ACC112 (cell line): ENCODE results near the gene GRHL3.

ENCODE experiments used
- H2AFZ ChIP-seq: fragments of 200-600 bp; sonication (generic); one replicate; pipeline ENCODE4 v1.6.0; 2017; ENCODE audit warnings: antibody characterized with exemption, low read length; ENCODE audit not compliant: unreplicated experiment
- H3K27ac ChIP-seq: fragments of 200-600 bp; sonication (generic); 2 replicates; pipeline ENCODE4 v1.5.1; 2014; ENCODE audit warnings: low read depth, mild to moderate bottlenecking, antibody characterized with exemption, low read length, moderate library complexity
- H3K27me3 ChIP-seq: fragments of 200-600 bp; sonication (generic); 2 replicates; pipeline ENCODE4 v1.6.1; 2014; ENCODE audit warnings: mild to moderate bottlenecking, antibody characterized with exemption, low read length, moderate library complexity, mixed read lengths; ENCODE audit not compliant: insufficient read depth
- H3K36me3 ChIP-seq: fragments of 200-600 bp; sonication (generic); 2 replicates; pipeline ENCODE4 v1.6.1; 2016; ENCODE audit warnings: mild to moderate bottlenecking, antibody characterized with exemption, low read length, moderate library complexity, mixed read lengths; ENCODE audit not compliant: insufficient read depth
- H3K4me1 ChIP-seq: fragments of 200-600 bp; sonication (generic); one replicate; pipeline ENCODE4 v1.6.1; 2016; ENCODE audit warnings: low read length, mixed read lengths; ENCODE audit not compliant: insufficient read depth, unreplicated experiment, control insufficient read depth
- H3K4me3 ChIP-seq: fragments of 200-600 bp; sonication (generic); 2 replicates; pipeline ENCODE4 v1.5.1; 2014; ENCODE audit warnings: mild to moderate bottlenecking, low read depth, low read length
- H3K79me2 ChIP-seq: fragments of 200-600 bp; sonication (generic); one replicate; pipeline ENCODE4 v1.6.0; 2016; ENCODE audit warnings: low read length; ENCODE audit not compliant: control insufficient read depth, unreplicated experiment, insufficient read depth

The GRHL3 gene

DNA sequence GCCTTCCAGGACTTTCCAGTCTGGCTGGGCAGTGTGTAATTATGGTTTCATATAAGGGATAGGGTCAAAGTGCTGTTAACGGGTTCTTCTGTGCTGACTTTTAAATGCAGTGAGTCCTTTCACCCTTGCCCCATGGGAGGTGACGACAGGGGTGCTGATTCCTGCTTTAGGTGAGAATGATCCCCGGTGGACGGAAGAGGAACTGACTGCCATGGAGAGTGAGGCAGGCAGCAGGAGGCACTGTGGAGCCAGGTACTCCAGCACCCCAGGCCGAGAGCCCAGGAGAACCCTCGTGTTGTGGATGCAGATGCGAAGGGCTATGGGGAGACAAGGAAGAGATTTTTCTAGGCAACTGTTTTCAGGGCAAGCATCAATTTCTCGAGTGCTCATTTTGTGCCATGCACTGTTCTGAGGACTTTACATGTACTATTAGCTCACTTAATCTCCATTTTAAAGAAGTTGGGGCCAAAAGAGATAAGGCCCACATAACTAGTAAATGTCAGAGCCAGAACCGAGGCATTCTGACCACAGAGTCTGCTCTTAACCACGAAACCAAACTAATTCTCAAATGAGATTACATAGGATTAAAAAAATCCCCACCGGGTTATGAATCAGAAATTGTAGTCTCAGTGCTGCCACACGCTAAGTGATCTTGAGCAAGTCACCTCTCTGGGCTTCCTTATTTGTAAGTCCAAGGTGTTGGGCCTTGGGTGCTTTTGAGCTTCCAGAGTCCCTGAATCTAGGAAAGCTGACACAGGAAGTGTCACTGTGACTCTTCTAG is 66.2 kb downstream of the GRHL3 start:
- Histone ChIP-seq H3K4me1 (peaks cover 23% of the 10 kb centered on the region), H3K79me2 (no peaks in the 10 kb centered on the region), H3K4me3 (no peak overlapping the region), H3K27me3 (no peaks in the 10 kb centered on the region), H3K27ac (peak overlapping the region; percentile 73), H3K36me3 (no peaks in the 10 kb centered on the region), H2AFZ (no peak overlapping the region)

DNA sequence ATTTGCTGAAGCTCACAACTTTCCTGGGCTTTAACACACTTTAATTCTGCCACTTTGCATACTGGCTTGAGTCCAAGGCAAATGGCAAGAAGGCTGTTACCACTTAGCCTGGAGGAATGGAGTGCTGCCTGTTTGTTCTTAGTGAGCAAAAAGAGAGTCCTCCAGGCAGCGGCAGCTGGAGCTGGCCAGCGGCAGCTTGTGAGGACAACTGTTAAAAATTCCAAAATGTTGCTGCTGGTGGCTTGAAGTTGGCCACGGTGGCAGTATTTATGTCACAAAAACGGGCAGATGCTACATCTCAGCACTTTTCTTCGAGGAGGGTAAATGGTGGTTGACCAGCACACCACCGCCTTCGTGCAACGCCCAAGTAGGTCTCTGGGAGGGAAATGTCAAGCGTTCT is 67.1 kb downstream of the GRHL3 start:
- Histone ChIP-seq H3K36me3 (no peaks in the 10 kb centered on the region), H2AFZ (no peak overlapping the region), H3K4me3 (no peak overlapping the region), H3K4me1 (peaks cover 21% of the 10 kb centered on the region), H3K27ac (no peak overlapping the region), H3K27me3 (no peaks in the 10 kb centered on the region), H3K79me2 (no peaks in the 10 kb centered on the region)

- H3K36me3 ChIP-seq, result no peaks in the 10 kb centered on the region
- no peak overlapping the region for H3K4me3 ChIP-seq
- no peaks in the 10 kb centered on the region for H3K27me3 ChIP-seq
- H2AFZ ChIP-seq, result no peak overlapping the region
- H3K4me1 ChIP-seq, result peaks cover 27% of the 10 kb centered on the region
- H3K79me2 ChIP-seq, result no peaks in the 10 kb centered on the region
- H3K27ac ChIP-seq, result no peak overlapping the region
Observed at GRCh38 chr1:24386931-24387330, 67.8 kb downstream of the GRHL3 start.

GRCh38 chr1:24387636-24388175 is 68.5 kb downstream of the GRHL3 start:
- no peaks in the 10 kb centered on the region for H3K79me2 ChIP-seq
- no peaks in the 10 kb centered on the region for H3K27me3 ChIP-seq
- H3K36me3 ChIP-seq, result no peaks in the 10 kb centered on the region
- peaks cover 31% of the 10 kb centered on the region for H3K4me1 ChIP-seq
- no peak overlapping the region for H2AFZ ChIP-seq
- H3K27ac ChIP-seq, result no peak overlapping the region
- H3K4me3 ChIP-seq, result no peak overlapping the region

DNA sequence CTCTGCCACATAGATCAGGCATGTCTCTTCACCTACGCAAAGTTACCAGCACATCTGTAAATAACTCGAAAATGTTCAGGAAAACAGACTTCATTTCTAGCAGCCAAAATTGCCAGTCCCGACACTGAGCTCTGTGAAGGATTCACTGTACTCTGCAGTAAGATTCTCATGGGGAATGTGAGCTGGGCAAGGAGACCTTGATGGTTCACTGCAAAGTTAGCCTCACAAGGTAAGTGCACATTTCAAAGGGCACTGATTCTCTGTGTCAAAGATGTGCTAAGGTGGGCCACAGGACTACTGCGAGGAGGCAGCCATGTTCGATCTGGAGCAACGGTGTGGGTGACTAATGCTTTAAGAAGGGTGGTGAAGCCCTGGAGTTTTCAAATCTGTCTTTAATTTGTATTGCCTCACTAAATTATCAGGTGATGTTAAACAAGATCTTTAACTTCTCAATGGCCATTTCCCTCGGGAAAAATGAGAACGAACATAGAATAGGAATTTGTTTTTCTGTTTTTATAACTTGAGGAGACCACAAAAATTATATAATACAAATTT is 69.3 kb downstream of the GRHL3 start:
- Histone ChIP-seq H3K4me3 (no peak overlapping the region), H3K4me1 (peaks cover 34% of the 10 kb centered on the region), H3K27me3 (no peaks in the 10 kb centered on the region), H2AFZ (no peak overlapping the region), H3K27ac (no peak overlapping the region), H3K79me2 (no peaks in the 10 kb centered on the region), H3K36me3 (no peaks in the 10 kb centered on the region)

DNA sequence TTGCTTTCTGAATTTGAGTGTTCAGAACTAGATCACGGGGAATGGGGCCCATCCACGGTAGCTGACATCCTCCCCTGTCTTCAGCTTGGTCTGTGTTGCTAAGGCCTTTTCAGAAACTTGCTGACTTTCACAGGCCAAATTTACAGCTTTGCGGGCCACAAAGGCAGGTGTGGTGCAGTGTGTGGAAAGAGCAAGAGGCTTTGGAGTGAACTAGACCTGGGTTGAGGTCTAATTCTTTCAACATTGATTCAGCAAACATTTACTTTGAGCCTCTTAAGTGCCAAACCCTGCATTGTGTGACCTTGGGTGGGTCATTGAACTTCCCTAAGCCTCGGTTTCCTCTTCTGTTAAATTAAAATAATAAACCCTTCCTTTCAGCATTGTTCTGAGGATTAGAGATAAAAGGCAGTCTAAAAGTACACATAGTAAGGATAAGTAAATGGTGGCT is 70.1 kb downstream of the GRHL3 start:
- H3K27ac ChIP-seq, result no peak overlapping the region

GRCh38 chr1:24390924-24391782 is 72.0 kb downstream of the GRHL3 start:
- H3K79me2 ChIP-seq, result no peaks in the 10 kb centered on the region
- H3K4me1 ChIP-seq, result peaks cover 26% of the 10 kb centered on the region
- H3K27ac ChIP-seq, result peak overlapping the region; percentile 76
- no peaks in the 10 kb centered on the region for H3K27me3 ChIP-seq
- peak overlapping the region; percentile 58 for H3K4me3 ChIP-seq
- peak overlapping the region; percentile 44 for H2AFZ ChIP-seq
- H3K36me3 ChIP-seq, result no peaks in the 10 kb centered on the region

More for the DNA sequence above, 70.1 kb downstream of the GRHL3 start:
- no peaks in the 10 kb centered on the region for H3K27me3 ChIP-seq
- H3K4me3 ChIP-seq, result no peak overlapping the region
- peaks cover 37% of the 10 kb centered on the region for H3K4me1 ChIP-seq
- no peak overlapping the region for H2AFZ ChIP-seq
- no peaks in the 10 kb centered on the region for H3K36me3 ChIP-seq
- H3K79me2 ChIP-seq, result no peaks in the 10 kb centered on the region

- Histone ChIP-seq H2AFZ (peak overlapping the region; percentile 44), H3K27me3 (no peaks in the 10 kb centered on the region), H3K79me2 (no peaks in the 10 kb centered on the region), H3K4me3 (peak overlapping the region; percentile 58), H3K4me1 (peaks cover 26% of the 10 kb centered on the region), H3K36me3 (no peaks in the 10 kb centered on the region), H3K27ac (peak overlapping the region; percentile 76)
Observed at GRCh38 chr1:24391882-24392603, 72.9 kb downstream of the GRHL3 start.

DNA sequence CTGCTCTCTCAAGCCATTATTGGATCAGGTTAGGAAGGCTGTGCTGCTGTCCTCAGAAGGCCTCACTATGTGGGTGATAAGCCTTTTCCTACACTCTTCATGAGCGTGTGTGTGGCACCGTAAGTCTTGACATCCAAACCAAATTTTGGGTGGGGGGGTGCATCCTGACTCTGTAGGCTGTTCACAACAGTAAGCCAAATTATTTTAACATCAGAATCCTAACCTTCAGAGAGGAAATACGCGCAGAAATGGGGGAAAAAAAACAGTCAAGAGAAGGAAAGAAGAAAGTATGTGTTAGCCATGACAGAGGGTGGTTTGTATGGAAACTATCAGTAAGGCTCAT is 73.4 kb downstream of the GRHL3 start:
- H3K79me2 ChIP-seq, result no peaks in the 10 kb centered on the region
- no peak overlapping the region for H3K27ac ChIP-seq
- H3K36me3 ChIP-seq, result no peaks in the 10 kb centered on the region
- peaks cover 26% of the 10 kb centered on the region for H3K4me1 ChIP-seq
- no peak overlapping the region for H2AFZ ChIP-seq
- H3K4me3 ChIP-seq, result no peak overlapping the region
- no peaks in the 10 kb centered on the region for H3K27me3 ChIP-seq

- Histone ChIP-seq H2AFZ (no peak overlapping the region), H3K79me2 (no peaks in the 10 kb centered on the region), H3K27me3 (no peaks in the 10 kb centered on the region), H3K27ac (peak overlapping the region; percentile 24; the same call in 1 of the 2 replicates), H3K4me1 (peaks cover 26% of the 10 kb centered on the region), H3K4me3 (no peak overlapping the region), H3K36me3 (no peaks in the 10 kb centered on the region)
Observed at GRCh38 chr1:24392982-24393650, 74.0 kb downstream of the GRHL3 start.
